Fibroblast of pulmonary artery (primary cell): ENCODE results near the gene CBX4.

ENCODE experiments used
- DNase-seq: peaks from one replicate; pipeline ENCODE4 v3.0.0-alpha.2; 2010; ENCODE audit warnings: low read depth
- H3K4me3 ChIP-seq: replicated peaks from 2 replicates; pipeline ENCODE4 v1.5.1; 2011; ENCODE audit warnings: low read depth, mild to moderate bottlenecking, control low read depth, low read length, moderate library complexity
- TF ChIP-seq, protein P1 (sequence below): IDR thresholded peaks from 2 replicates; pipeline ENCODE4 v1.5.1; 2011; ENCODE audit warnings: mild to moderate bottlenecking, control low read depth, low read length, inconsistent platforms; ENCODE audit errors: missing control alignments

CBX4 gene

DNA sequence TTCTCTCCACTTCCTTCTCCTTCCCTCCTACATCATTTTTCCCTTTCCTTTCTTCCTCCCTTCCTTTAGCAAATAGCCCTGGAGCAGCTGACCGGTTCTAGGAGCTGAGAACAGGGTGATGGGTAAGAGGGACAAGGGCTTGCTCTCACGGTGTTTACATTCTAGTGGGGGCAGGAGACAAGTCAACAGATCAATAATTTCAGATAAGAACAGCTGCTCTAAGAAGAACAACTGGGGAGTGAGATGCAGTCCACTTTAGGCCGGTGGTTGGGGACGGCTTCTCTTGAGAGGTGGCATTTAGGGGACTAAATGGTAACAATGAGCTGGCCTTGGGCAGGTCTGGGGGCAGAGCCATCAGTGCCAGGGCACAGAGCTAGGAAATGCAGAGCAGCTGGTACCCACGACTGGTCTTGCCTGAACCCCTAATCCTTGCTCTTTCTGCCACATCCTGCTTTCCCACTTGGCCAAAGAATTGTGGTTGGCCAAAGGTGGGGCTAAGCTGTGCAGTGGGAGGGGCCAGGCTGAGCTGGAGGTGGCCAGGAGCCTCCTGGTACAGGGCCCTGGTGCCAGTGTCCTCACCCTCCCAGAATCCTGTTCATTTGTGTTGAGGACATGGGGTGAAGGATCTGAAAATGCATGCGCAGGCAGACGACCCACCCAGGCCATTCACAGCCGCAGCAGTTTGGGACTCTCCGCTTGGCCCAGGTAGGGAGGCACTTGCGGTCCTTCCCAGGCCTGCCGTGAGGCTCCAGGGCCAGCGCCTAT, 17.7 kb downstream of the CBX4 start:
- H3K4me3 ChIP-seq: no peak overlapping the region
- TF ChIP-seq, protein P1, sequence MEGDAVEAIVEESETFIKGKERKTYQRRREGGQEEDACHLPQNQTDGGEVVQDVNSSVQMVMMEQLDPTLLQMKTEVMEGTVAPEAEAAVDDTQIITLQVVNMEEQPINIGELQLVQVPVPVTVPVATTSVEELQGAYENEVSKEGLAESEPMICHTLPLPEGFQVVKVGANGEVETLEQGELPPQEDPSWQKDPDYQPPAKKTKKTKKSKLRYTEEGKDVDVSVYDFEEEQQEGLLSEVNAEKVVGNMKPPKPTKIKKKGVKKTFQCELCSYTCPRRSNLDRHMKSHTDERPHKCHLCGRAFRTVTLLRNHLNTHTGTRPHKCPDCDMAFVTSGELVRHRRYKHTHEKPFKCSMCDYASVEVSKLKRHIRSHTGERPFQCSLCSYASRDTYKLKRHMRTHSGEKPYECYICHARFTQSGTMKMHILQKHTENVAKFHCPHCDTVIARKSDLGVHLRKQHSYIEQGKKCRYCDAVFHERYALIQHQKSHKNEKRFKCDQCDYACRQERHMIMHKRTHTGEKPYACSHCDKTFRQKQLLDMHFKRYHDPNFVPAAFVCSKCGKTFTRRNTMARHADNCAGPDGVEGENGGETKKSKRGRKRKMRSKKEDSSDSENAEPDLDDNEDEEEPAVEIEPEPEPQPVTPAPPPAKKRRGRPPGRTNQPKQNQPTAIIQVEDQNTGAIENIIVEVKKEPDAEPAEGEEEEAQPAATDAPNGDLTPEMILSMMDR: no peak
- no peak for DNase-seq

DNA sequence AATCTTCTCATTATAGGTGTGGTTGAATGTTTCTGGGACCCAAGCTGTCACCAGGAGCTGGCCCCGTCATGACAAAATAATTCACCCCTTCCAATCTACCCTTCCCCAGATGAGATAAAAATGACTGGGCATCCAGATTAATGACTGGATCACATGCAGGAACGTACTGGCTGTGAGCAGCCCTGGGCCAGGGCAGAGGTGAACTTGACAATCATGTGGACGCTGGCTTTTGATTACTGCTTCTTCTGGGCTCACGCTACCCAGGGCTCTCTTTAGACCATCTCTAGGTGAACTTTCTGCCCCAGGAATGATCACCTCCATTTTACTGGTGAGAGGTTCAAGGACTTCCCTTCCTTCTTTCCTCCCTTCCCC, 18.3 kb downstream of the CBX4 start:
- no peak overlapping the region for H3K4me3 ChIP-seq
- DNase-seq: no peak
- TF ChIP-seq, protein P1: no peak

DNA sequence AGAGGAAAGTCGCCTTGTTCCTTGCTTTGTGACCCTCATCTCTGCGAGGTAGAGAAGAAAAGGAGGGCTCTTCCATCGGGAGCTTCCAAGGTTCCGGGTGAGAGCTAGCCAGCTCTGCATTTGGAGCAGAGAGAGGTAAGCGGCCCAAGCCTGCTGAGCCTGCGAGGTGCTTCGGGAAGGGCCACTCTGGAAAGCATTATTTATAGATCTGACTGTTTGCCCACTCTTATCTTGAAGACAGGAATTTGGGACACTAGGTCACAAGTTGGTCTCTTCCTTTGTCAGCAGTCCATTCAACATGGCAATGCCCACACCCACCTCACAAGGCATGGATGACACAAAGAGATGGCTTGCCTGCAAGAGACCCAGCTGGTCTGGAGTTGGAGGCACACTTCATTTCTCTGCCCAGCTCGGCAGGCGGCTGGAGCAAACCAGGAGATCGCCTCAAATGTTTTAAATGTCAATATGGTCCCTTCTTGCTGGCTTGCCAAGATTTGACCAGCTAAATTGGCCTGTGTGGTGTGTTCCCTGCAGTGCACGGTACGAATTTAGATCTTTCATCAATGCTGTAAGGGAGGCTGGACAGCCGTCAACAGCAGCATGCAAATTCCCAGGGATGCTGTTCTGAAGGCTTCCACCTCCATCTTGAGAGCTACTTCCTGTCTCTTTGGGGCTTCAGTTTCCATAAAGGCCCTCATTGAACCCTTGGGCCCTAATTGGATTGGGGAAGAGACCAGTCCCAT, 19.5 kb downstream of the CBX4 start:
- TF ChIP-seq, protein P1: no peak
- DNase-seq: no peak
- H3K4me3 ChIP-seq: no peak overlapping the region

DNA sequence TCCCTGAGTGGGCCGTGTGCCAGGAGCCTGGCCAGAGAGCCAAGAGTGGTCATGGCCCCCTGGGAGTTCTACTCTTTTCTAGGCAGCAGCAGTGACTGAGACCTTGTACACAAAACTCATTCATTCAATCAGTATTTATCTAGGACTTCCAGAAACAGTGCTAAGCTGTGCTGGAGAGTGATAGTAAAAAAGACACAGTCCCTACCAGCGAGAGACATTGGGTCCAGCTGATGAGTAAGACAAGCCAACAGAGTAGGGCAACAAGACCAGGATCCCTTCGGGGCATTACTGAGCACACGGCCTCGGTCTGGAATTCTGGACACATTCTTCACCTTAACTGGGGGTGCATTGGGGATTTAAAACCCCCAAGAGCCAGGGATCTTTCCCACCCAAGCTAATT, 20.2 kb downstream of the CBX4 start:
- DNase-seq: no peak
- H3K4me3 ChIP-seq: no peak overlapping the region
- TF ChIP-seq, protein P1: no peak

DNA sequence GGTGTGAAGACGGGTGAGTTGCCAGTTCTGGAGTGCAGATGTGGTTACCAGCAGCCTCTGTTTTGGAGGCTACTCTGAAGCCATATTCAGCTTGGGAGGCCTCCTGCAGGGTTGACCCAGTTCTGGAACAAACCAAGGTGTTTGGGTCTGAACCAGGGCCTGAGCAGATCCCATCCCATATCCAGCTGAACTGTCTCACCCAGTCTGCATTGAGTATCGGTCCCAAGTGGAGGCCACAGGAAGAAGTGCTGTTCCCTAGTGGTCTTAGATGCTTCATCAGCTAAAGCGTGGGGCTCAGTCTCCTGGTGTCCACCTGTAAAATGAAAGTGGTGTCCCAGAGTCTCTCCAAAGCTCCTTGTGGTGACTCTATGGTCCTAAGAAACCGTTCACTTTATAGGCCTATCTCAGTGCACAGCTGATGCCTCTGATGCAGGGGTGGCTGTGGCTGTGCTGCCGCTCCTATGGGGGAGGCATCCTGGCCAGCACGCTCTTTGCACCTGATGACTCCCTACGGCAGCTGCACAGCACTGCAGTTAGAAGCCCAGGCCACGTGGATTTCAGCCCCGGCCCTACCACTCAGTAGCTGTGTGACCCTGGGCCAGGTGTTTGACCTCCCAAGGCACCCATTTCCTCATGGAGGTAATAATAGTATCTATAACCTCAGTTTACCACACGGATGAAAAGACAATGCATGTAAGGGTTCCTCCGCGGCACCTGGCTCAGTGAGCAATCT, 21.0 kb downstream of the CBX4 start:
- TF ChIP-seq, protein P1: no peak
- H3K4me3 ChIP-seq: no peak overlapping the region
- no peak for DNase-seq

DNA sequence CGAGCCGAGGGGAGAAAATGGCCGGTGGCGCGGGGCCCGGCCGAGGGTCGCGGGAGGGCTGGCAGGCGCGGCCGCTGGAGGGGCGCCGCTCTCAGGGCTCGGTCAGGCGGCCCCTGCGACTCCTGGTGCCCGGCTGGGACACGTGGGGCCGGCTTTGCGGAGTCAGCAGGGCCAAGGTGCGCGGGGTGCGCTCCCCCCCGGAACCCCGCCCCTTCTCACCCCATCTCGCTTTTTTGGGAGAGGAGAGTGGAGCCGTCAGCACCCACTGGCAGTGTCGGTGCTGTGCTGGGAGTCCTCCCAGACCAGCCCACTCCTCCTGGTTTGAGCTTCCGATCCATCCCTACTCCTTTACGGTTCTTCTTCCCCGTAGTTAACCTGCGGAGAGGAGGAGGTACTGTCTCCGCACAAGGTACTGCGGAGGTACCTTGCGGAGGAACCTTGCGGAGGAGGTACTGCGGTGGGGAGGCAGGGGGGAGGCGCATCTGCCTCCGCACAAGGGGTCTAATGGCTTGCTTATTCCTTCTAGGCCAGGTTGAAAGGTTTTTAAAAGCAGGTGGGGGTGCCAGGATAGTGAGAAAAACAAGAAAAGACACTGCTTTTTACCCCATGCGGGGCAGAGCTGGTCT, 23.3 kb downstream of the CBX4 start:
- H3K4me3 ChIP-seq: no peak overlapping the region
- TF ChIP-seq, protein P1: no peak
- DNase-seq: no peak
